Tibial nerve (tissue), 4 donors: Measurements from ENCODE around the gene KCTD13.

Experiments used
- CTCF ChIP-seq, 5 experiments: fragments of 200-600 bp in 3 of 5; fragments of 450-650 bp in 2 of 5; sonication (generic) in 3 of 5; IDR thresholded peaks; one replicate each; pipeline ENCODE4 v1.5.1; 2016 to 2019; ENCODE audit warnings: antibody characterized with exemption in 5 of 5, mild to moderate bottlenecking in 3 of 5, moderate library complexity in 2 of 5
- EP300 ChIP-seq, 2 donors: sonication (generic); formaldehyde crosslinking; IDR thresholded peaks; one replicate each; pipeline ENCODE4 v1.6.1; 2017; ENCODE audit warnings: antibody characterized with exemption in 2 of 2, mild to moderate bottlenecking in 1 of 2
- POLR2A ChIP-seq, 2 donors: fragments of 450-650 bp; IDR thresholded peaks; one replicate each; pipeline ENCODE4 v1.6.1; 2017; ENCODE audit warnings: antibody characterized with exemption in 2 of 2, mild to moderate bottlenecking in 2 of 2, moderate library complexity in 2 of 2

- no peak for TF ChIP-seq CTCF (IDR thresholded peaks at IDR 0.05)
- TF ChIP-seq POLR2A (IDR thresholded peaks at IDR 0.05) = no peak
- no peak for TF ChIP-seq EP300 (IDR thresholded peaks at IDR 0.05)
Observed at GRCh38 chr16:29899516-29900101, 26.4 kb downstream of the KCTD13 start, which contains the start of gene SEZ6L2.
